Sigmoid colon (tissue), 4 donors: ENCODE data around the gene SCAF11.

Source experiments
- CTCF ChIP-seq, 4 experiments: fragments of 450-650 bp in 3 of 4; fragments of 200-600 bp in 1 of 4; IDR thresholded peaks; one replicate each; pipeline ENCODE4 v1.5.1; 2016 to 2019; ENCODE audit warnings: antibody characterized with exemption in 4 of 4, mild to moderate bottlenecking in 3 of 4, moderate library complexity in 2 of 4
- EP300 ChIP-seq, 4 donors: sonication (generic); formaldehyde crosslinking; IDR thresholded peaks; one replicate each; pipeline ENCODE4 v1.6.1; 2017; ENCODE audit warnings: antibody characterized with exemption in 4 of 4
- POLR2A ChIP-seq, 2 donors: fragments of 450-650 bp; IDR thresholded peaks; one replicate each; pipeline ENCODE4 v1.6.1; 2016; ENCODE audit warnings: antibody characterized with exemption in 2 of 2, mild to moderate bottlenecking in 2 of 2, moderate library complexity in 2 of 2
- POLR2AphosphoS5 ChIP-seq, 4 donors: sonication (generic); formaldehyde crosslinking; IDR thresholded peaks; one replicate each; pipeline ENCODE4 v1.6.1; 2017; ENCODE audit warnings: antibody characterized with exemption in 4 of 4

GRCh38 chr12:45907955-45908354 is 82.4 kb downstream of the SCAF11 start:
- no peak for TF ChIP-seq CTCF (IDR thresholded peaks at IDR 0.05)
- no peak for TF ChIP-seq EP300 (IDR thresholded peaks at IDR 0.05)
- no peak for TF ChIP-seq POLR2A (IDR thresholded peaks at IDR 0.05)
- TF ChIP-seq POLR2AphosphoS5 (IDR thresholded peaks at IDR 0.05), result no peak
